CD8-positive, alpha-beta memory T cell (primary cell): ENCODE data around the gene CERK. TPM values are rescaled to one million over a fixed set of nuclear protein-coding genes. Genes with fewer than 3 reads are reported as not detected.

Experiments used
- CTCF ChIA-PET: fragments of 350-600 bp; sonication (Branson Sonifier 250); formaldehyde crosslinking; loops from one replicate; lab custom pipeline; 2021; ENCODE audit warnings: antibody characterized with exemption; lab: Charles Lee
- POLR2A ChIA-PET: fragments of 350-600 bp; sonication (Branson Sonifier 250); formaldehyde crosslinking; loops from one replicate; lab custom pipeline; 2021; ENCODE audit warnings: antibody characterized with exemption; lab: Charles Lee
- DNase-seq, 5 donors: peaks; one replicate each; pipeline versions ENCODE4 v3.0.0 to v3.0.0-alpha.2; 2020 to 2022; ENCODE audit warnings: mixed read lengths in 1 of 5
- H3K27ac ChIP-seq: one replicate; pipeline ENCODE4 v1.7.0; 2013; ENCODE audit warnings: low read depth, mild to moderate bottlenecking, low read length, moderate library complexity
- H3K27me3 ChIP-seq: 2 replicates; pipeline ENCODE4 v1.7.0; 2013; ENCODE audit warnings: low read length, mild to moderate bottlenecking; ENCODE audit not compliant: insufficient read depth, poor library complexity, severe bottlenecking
- H3K36me3 ChIP-seq: 2 replicates; pipeline ENCODE4 v1.7.0; 2013; ENCODE audit warnings: mild to moderate bottlenecking, low read length, moderate library complexity; ENCODE audit not compliant: insufficient read depth
- H3K4me1 ChIP-seq: 2 replicates; pipeline ENCODE4 v1.7.0; 2013; ENCODE audit warnings: mild to moderate bottlenecking, low read length, moderate library complexity; ENCODE audit not compliant: insufficient read depth
- H3K4me3 ChIP-seq: 2 replicates; pipeline ENCODE4 v1.7.0; 2013; ENCODE audit warnings: mild to moderate bottlenecking, low read length
- H3K9me3 ChIP-seq: 2 replicates; pipeline ENCODE4 v1.7.0; 2013; ENCODE audit warnings: mild to moderate bottlenecking, low read length
- H3K27ac Mint-ChIP-seq, 8 donors: one replicate each; pipeline ENCODE4 v1.8.0; 2020 to 2021; ENCODE audit warnings: mixed read lengths in 8 of 8, mild to moderate bottlenecking in 6 of 8, inconsistent platforms in 3 of 8, moderate library complexity in 3 of 8
- H3K27me3 Mint-ChIP-seq, 2 donors: one replicate each; pipeline ENCODE4 v1.8.0; 2020 to 2021; ENCODE audit warnings: mixed read lengths in 2 of 2, mild to moderate bottlenecking in 1 of 2, moderate library complexity in 1 of 2
- H3K36me3 Mint-ChIP-seq, 3 donors: one replicate each; pipeline ENCODE4 v1.8.0; 2020 to 2021; ENCODE audit warnings: mixed read lengths in 3 of 3, inconsistent platforms in 1 of 3, mild to moderate bottlenecking in 1 of 3
- H3K4me1 Mint-ChIP-seq, 3 donors: one replicate each; pipeline ENCODE4 v1.8.0; 2020 to 2021; ENCODE audit warnings: mixed read lengths in 3 of 3, inconsistent platforms in 1 of 3, mild to moderate bottlenecking in 1 of 3
- H3K4me3 Mint-ChIP-seq, 7 donors: one replicate each; pipeline ENCODE4 v1.8.0; 2020 to 2021; ENCODE audit warnings: mixed read lengths in 7 of 7, mild to moderate bottlenecking in 6 of 7, moderate library complexity in 4 of 7, inconsistent platforms in 2 of 7
- H3K9me3 Mint-ChIP-seq, 5 donors: one replicate each; pipeline ENCODE4 v1.8.0; 2020 to 2022; ENCODE audit warnings: mixed read lengths in 5 of 5, mild to moderate bottlenecking in 3 of 5, moderate library complexity in 2 of 5, inconsistent platforms in 1 of 5
- polyA plus RNA-seq: library from polyadenylated mRNA; unstranded; fragments of 300-500 nt; fragmentation: Illumina TruSeq; gene quantifications from one replicate; pipeline ENCODE4 v1.2.3, GENCODE V29; 2021
- total RNA-seq, 2 experiments: library from RNA; stranded (reverse); gene quantifications; one replicate each; pipeline ENCODE4 v1.2.3, GENCODE V29; 2021

The CERK gene
- total and polyA plus RNA-seq, 3 experiments from 2014 or later = 64.3 to 108 (median 64.5) TPM

DNA sequence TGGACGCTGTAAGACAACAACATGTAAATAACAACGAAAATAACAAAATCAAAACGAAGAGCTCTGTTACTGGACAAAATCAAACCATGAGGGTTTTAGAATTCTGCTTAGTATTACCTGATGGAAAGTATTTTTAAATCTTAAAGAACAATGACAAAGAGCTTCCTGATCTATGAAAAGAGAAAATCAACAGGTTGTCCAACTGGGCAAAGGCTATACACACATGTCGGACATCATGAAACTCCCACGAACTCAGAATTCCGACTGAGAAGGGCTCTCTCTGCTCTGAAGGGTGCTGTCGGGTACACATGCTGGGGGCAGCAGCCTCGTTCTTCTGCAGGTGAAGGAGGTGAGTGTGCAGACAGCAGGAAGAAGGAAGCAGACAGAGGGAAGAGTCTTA lies 25.8 kb downstream of the CERK start:
- H3K36me3 ChIP-seq = peaks cover 56% of the 10 kb centered on the region
- Mint-ChIP-seq H3K4me3 (no peak overlapping the region), H3K4me1 (peaks cover 6 to 24% (median 14%) of the 10 kb centered on the region in 3 donors), H3K27me3 (no peaks in the 10 kb centered on the region), H3K36me3 (peaks cover 4 to 84% (median 36%) of the 10 kb centered on the region in 3 donors), H3K27ac (peak overlapping the region in 4 of 8 donors; percentile 20 to 85 (median 74)), H3K9me3 (no peaks in the 10 kb centered on the region)
- ChIA-PET CTCF (no interaction called here), POLR2A (no interaction called here)
- H3K27me3 ChIP-seq = no peaks in the 10 kb centered on the region
- no peak for DNase-seq
- no peaks in the 10 kb centered on the region for H3K4me1 ChIP-seq
- no peaks in the 10 kb centered on the region for H3K9me3 ChIP-seq
- H3K4me3 ChIP-seq = no peak overlapping the region
- H3K27ac ChIP-seq = no peak overlapping the region

DNA sequence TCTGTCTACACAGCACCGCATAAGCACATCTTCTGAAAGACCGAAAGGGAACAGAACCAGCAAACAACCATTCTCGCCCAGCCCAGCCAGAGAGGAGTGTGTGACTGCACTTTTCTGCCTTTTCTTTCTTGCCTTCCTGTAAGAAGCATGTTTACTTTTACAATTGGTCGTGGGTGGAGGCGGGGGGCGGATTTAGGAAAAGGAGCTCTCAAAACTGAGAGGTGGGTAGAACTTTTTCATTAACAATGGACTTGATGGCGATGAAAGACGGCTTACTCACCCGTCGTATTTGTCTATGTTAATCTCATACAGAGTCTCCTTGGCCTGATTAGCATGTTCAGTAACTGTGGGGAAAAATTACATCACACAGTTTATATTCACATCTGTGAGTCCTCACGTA lies 27.2 kb downstream of the CERK start:
- peaks cover 8 to 23% (median 14%) of the 10 kb centered on the region in 3 donors for H3K4me1 Mint-ChIP-seq
- Histone ChIP-seq H3K36me3 (peaks cover 64% of the 10 kb centered on the region), H3K27me3 (no peaks in the 10 kb centered on the region), H3K4me3 (no peak overlapping the region), H3K4me1 (no peaks in the 10 kb centered on the region), H3K9me3 (no peaks in the 10 kb centered on the region), H3K27ac (no peak overlapping the region)
- ChIA-PET POLR2A (no interaction called here), CTCF (no interaction called here)
- no peaks in the 10 kb centered on the region for H3K9me3 Mint-ChIP-seq
- H3K36me3 Mint-ChIP-seq = peaks cover 7 to 90% (median 41%) of the 10 kb centered on the region in 3 donors
- H3K27ac Mint-ChIP-seq = peak overlapping the region in 4 of 8 donors; percentile 18 to 70 (median 38)
- H3K4me3 Mint-ChIP-seq = no peak overlapping the region
- H3K27me3 Mint-ChIP-seq = no peaks in the 10 kb centered on the region
- no peak for DNase-seq

DNA sequence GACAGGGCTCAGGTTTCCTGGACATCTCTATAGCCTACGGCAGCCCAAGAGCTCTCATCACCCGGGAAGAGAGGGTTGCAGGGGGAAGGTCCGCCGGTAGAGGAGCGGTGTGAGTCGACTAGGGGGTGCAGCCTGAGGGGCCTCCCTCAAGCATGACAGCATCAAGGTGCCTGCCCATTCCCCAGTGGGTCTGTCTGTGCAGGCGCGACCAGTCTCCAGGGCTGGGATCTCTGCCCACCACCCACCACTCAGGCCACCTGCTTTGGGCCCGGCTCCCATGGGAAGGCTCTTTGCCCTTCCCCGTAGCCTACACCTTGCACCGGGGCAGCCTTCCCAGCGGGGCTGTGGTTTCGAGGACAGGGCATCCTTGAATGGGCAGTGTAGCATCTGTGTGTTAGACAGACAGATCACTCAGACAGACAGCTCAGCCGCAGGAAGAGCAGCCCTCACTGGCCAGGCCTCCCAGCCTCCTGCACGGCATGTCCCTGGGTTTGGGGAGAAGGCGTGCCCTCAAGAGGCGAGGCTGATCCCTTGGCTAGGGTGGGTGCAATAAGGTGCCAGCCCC lies 29.2 kb downstream of the CERK start:
- no peak overlapping the region for H3K27ac ChIP-seq
- CTCF ChIA-PET = interaction anchor here (0.6 to 1.3 kb wide), 2 partner anchors 24 to 146 kb away, joined by 3 read pairs; no protein-coding TSS in a partner anchor
- DNase-seq = no peak
- no peaks in the 10 kb centered on the region for H3K4me1 ChIP-seq
- POLR2A ChIA-PET = no interaction called here
- H3K27me3 Mint-ChIP-seq = no peaks in the 10 kb centered on the region
- H3K9me3 ChIP-seq = no peaks in the 10 kb centered on the region
- H3K4me3 ChIP-seq = no peak overlapping the region
- H3K27me3 ChIP-seq = no peaks in the 10 kb centered on the region
- peak overlapping the region in 4 of 8 donors; percentile 20 to 88 (median 63) for H3K27ac Mint-ChIP-seq
- peaks cover 69% of the 10 kb centered on the region for H3K36me3 ChIP-seq
- H3K9me3 Mint-ChIP-seq = no peaks in the 10 kb centered on the region
- H3K4me3 Mint-ChIP-seq = no peak overlapping the region
- H3K4me1 Mint-ChIP-seq = peaks cover 3 to 9% (median 8%) of the 10 kb centered on the region in 3 donors
- peaks cover 12 to 94% (median 39%) of the 10 kb centered on the region in 3 donors for H3K36me3 Mint-ChIP-seq

DNA sequence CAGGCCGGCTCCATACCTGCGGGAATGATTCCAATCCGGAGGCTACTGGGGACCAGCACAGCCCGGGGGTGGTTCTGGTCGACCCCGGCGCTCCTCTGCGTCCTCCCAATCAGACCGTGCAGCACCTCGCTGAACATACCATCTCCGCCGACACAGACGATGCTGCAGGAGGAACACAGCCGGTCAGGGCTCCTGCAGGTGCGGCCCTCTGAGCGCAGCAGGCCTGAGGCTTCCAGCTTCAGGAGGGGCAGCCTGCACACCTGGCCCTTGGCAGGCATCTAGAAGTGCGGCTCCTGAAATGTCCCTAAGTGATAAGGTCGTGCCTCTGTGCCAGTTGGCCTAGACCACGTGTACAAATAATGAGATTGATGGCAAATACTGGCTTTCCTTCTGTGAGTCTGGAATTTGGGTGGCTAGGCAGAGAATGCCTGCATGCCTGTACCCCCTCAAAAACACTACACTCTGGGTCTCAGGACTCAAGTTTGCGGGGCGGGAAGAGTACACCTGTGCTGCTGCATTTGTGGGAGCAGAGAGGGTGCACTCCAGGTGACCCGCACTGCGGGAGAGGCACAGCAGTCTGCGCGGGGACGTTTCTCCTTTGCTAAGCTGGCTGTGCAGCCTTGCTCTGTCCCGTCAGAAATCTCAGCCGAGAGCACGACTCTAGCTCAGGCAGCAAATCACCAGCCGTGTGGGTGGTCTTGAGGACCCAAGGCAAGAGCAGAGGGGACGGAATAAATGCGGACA lies 30.1 kb downstream of the CERK start:
- Mint-ChIP-seq H3K9me3 (no peaks in the 10 kb centered on the region), H3K36me3 (peaks cover 12 to 95% (median 36%) of the 10 kb centered on the region in 3 donors), H3K4me3 (no peak overlapping the region), H3K27me3 (no peaks in the 10 kb centered on the region), H3K4me1 (peaks cover 0 to 9% (median 3%) of the 10 kb centered on the region in 3 donors), H3K27ac (peak overlapping the region in 3 of 8 donors; percentile 20 to 88 (median 23))
- no peaks in the 10 kb centered on the region for H3K9me3 ChIP-seq
- H3K4me3 ChIP-seq = no peak overlapping the region
- H3K36me3 ChIP-seq = peaks cover 70% of the 10 kb centered on the region
- no peak for DNase-seq
- H3K27me3 ChIP-seq = no peaks in the 10 kb centered on the region
- no peaks in the 10 kb centered on the region for H3K4me1 ChIP-seq
- no peak overlapping the region for H3K27ac ChIP-seq
- ChIA-PET POLR2A (no interaction called here), CTCF (interaction anchor here (1.3 kb wide), 1 partner anchor 145 kb away, joined by 3 read pairs; no protein-coding TSS in a partner anchor)

DNA sequence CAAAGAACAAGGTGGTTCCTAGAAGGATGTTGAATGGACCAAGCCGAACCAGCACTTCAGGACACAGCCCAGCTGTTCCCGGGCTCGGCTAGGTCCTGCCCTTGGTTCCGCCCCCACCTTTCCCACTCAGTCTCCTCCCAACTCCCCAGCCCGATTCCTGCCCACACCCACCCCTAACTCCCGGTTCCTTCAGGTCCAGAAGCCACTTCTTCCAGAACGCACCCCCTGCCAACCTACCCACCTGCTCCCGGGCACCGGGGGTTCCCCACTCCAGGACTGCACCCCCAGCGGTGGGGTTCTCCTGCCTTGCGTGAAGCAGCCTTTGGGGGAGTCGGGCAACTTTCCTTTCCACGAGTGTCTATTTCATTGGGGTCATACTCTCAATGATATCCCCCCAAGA lies 30.7 kb downstream of the CERK start:
- POLR2A ChIA-PET = no interaction called here
- H3K4me3 Mint-ChIP-seq = no peak overlapping the region
- peaks cover 12 to 97% (median 38%) of the 10 kb centered on the region in 3 donors for H3K36me3 Mint-ChIP-seq
- no peaks in the 10 kb centered on the region for H3K9me3 Mint-ChIP-seq
- CTCF ChIA-PET = no interaction called here
- Histone ChIP-seq H3K36me3 (peaks cover 67% of the 10 kb centered on the region), H3K27me3 (no peaks in the 10 kb centered on the region), H3K4me1 (no peaks in the 10 kb centered on the region), H3K27ac (no peak overlapping the region), H3K9me3 (no peaks in the 10 kb centered on the region), H3K4me3 (no peak overlapping the region)
- no peak overlapping the region for H3K27ac Mint-ChIP-seq
- H3K27me3 Mint-ChIP-seq = no peaks in the 10 kb centered on the region
- peaks cover 0 to 9% (median 3%) of the 10 kb centered on the region in 3 donors for H3K4me1 Mint-ChIP-seq
- DNase-seq = no peak

DNA sequence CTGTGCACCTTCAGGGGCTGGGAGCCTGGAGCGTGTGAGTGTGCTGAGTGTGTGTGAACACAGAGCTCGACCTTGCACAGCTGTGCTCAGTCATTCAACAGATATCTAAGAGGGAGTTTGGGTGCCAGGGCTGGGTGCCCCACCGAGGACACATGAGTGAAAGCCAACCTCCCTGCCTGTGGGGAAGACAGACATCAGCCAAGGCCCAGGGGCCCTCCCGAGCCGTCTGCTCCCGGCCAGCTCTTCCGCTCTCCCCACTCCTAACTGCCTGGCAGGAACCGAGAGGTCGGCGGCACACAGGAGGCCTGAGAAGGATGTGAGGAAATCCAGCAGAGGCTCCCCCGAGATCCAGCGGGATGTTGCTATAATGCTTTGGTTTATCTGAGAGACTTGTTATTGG lies 32.0 kb downstream of the CERK start:
- Mint-ChIP-seq H3K4me1 (peaks cover 0 to 9% (median 3%) of the 10 kb centered on the region in 3 donors), H3K36me3 (peaks cover 12 to 96% (median 29%) of the 10 kb centered on the region in 3 donors), H3K4me3 (no peak overlapping the region), H3K27me3 (no peaks in the 10 kb centered on the region), H3K27ac (peak overlapping the region in 4 of 8 donors; percentile 4 to 84 (median 67)), H3K9me3 (no peaks in the 10 kb centered on the region)
- H3K36me3 ChIP-seq = peaks cover 59% of the 10 kb centered on the region
- H3K27ac ChIP-seq = no peak overlapping the region
- no peak for DNase-seq
- no peaks in the 10 kb centered on the region for H3K27me3 ChIP-seq
- CTCF ChIA-PET = no interaction called here
- POLR2A ChIA-PET = interaction anchor here (0.5 kb wide), 1 partner anchor 31 kb away, joined by 3 read pairs; no protein-coding TSS in a partner anchor
- no peaks in the 10 kb centered on the region for H3K9me3 ChIP-seq
- H3K4me3 ChIP-seq = no peak overlapping the region
- H3K4me1 ChIP-seq = no peaks in the 10 kb centered on the region

DNA sequence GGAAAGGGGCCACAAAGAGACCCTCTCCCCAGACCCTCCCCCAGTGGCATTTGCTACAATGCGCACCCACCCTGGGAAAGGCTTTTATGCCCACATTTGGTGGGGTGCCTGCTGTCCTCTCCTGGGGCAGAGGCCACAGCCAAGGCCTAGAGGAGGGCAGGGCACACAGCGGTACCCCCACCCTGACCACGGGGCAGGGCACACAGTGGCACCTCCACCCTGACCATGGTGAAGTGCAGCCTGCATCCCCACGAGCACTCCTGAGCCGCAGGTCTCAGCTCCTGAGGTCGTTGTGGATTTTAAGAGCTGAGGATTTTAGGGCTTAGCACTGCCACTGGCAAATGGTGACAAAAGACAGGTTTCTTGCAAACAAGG lies 34.1 kb downstream of the CERK start:
- Mint-ChIP-seq H3K27me3 (no peaks in the 10 kb centered on the region), H3K36me3 (peaks cover 8 to 92% (median 21%) of the 10 kb centered on the region in 3 donors), H3K4me3 (no peak overlapping the region), H3K4me1 (peaks cover 0 to 9% (median 3%) of the 10 kb centered on the region in 3 donors), H3K9me3 (no peaks in the 10 kb centered on the region), H3K27ac (peak overlapping the region in 1 of 8 donors; percentile 32)
- POLR2A ChIA-PET = interaction anchor here (0.7 kb wide), 1 partner anchor 100 kb away, joined by 4 read pairs; no protein-coding TSS in a partner anchor
- Histone ChIP-seq H3K4me1 (no peaks in the 10 kb centered on the region), H3K9me3 (no peaks in the 10 kb centered on the region), H3K27ac (no peak overlapping the region), H3K27me3 (no peaks in the 10 kb centered on the region), H3K4me3 (no peak overlapping the region), H3K36me3 (peaks cover 51% of the 10 kb centered on the region)
- DNase-seq = no peak
- CTCF ChIA-PET = no interaction called here
